Inferior parietal cortex (tissue), 1 donor: ENCODE measurements around the gene CREBZF.
"Not testable (repeated sequence)": the region's sequence is repeated elsewhere in the genome, so short reads cannot be mapped to it uniquely, and the experiment has no call there.

Source experiments
- DNase-seq: peaks from one replicate; pipeline ENCODE4 v3.0.0-alpha.2; 2016; ENCODE audit errors: extremely low spot score

The CREBZF gene

GRCh38 chr11:85670949-85671663 lies 6.2 kb upstream of the CREBZF start:
- not testable (repeated sequence) for DNase-seq

DNA sequence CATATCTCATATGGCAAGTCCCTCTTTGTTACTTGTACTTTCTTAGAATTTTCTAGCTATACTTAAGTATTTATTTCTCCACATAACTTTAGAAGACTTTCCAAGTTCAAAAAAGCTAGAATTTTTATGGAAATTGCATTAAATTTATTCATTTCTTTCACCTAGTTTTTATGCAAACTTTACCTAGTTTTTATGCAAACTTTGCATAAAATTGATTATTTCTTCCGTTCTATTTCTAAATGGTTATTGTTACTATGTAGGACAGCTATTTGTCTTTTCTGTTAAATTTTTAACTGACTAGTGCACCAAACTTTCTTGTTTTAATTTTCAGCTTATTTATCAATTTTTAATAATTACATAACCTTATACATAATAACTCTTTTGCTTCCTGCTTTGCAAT lies 3.2 kb upstream of the CREBZF start:
- no peak for DNase-seq

DNA sequence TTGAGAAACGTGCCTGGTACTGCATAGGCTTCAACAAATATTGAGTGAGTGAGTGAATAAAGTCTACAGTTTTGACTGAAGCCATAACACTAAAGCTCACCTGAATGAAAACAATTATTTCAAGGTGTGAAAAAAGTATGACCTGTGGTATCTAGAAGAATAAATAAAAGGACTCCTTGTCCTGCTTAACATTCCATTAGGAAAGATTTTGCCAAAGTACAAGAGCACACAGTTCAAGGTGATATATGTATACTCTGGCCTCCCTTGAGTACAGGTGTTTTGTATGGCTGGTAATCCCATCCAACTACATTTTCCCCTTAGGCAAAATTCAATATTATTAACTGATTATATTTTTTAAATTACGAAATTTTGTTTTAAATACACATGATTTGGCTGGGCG lies 1.8 kb upstream of the CREBZF start:
- no peak for DNase-seq

- no peak for DNase-seq
Observed at GRCh38 chr11:85665733-85666132, 804 bp upstream of the CREBZF start.

DNA sequence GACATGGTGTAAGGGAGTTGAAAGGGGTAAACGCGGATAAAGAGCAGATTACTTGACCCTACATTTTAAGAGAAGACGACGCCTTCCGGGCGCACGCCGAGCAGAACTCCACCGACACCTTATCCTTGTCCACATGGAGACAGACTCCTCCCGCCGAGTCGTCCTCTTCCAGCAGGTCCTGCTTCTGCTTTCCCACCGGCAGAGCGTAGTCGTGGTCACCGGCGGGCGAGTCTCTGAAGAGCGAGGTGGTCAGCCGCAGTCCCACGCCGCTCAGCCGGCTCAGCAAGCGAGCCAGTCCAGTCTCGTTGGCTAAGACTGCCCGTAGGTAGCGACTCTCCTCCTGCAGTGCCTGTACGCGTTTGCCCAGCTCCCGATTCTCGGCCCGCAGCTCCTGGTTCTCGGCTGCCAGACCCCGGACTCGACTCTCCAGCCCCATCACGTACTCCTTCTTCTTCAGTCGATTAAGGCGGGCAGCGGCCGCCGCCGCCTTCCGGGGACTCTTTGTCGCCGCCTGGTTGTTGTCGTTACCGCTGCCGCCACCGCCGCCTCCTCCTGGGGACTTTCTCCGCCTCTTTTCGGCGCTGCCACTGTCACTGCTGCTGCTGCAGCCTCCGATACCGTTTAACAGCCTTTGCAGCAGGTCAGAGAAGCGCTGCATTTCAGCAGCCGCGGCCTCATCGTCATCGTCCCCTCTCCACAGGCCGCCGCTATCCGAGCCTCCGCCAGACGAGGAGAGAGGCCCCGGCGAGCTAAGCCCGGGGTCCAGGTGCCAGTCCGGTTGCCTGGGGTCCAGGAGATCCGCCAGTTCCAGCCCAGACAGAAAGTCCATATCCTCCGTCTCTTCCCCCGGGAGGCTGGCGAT lies 945 bp downstream of the CREBZF start:
- peak; percentile 69 for DNase-seq

DNA sequence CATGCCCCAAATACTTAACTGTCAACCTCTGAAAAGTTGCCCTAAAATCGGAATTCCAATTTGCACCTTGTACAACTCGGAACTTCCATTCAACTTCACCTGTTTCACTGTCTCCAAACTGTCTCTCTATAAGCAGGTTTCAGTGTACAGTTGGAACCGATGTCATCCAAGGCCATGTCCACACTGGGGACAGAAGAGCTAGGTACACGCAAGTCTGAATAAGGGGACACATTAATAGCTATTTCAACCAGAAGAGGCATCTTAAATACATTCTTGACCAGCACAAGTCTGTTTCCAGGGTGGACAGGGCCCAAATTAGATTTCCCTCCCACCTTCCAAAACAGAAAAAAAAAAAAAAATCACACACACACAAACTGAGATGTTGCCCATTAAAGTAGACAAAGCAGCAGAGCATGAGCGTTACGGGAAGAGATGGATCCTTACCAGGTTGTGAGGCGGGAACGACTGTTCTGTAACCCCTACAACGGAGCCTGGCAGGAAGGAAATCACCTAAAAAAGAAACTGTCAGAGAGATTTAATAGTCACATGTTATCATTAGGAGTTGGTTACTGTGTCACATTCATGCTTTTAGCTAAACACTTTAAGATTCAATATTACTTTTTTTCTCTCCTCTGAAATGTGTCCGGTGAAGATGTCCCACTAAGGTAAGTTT lies 1.7 kb downstream of the CREBZF start:
- no peak for DNase-seq

DNA sequence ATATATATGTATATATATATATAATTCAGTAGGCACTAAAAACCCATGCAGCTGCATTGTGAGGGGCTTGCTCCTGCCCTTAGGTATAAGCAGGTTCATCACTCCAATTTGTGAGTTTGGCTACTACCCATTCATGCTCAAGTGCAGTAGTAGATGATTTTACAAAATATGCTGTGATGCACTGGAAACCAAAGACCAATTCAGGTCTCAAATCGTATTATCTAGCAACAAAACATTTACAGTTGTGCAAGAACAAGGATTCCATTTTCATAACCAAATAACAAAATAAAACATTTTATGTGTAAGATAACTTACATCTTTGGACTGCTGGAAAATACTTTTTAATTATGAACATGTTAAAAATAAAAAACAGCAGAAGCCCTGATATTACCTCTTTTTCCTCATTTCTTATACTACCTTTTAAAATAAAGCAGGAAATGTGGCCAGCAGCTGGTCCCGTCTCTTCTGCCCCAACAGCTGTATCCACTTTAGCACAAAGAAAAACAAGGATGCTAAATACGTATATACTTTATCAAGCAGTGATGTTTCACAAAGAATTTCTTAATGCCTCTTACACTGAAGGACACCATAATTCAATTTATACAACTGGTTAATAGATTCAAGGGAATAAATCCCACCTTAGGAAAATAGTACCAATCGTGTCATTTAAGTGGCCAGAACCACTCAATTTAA lies 2.8 kb downstream of the CREBZF start:
- no peak for DNase-seq

DNA sequence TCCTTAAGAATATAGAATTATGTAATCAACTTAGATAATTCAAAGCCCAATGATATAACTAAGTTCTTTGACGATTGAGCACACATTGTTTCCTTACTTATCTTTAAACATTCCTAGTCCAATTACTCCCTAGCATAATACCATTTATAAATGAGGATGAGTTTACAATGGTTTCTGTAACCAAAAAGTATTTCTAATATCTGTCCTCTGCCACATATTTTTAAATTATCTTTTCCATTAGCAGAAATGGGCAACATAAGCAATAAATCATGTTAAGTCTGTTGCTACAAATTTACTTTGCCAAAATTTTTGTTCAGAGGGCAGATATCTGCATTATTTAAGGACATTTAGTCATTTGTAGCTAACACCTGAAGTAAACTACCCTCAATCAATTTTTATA lies 6.7 kb downstream of the CREBZF start:
- DNase-seq = no peak

GRCh38 chr11:85656777-85657176 lies 8.2 kb downstream of the CREBZF start:
- no peak for DNase-seq

- not testable (repeated sequence) for DNase-seq
Observed at GRCh38 chr11:85654343-85654742, 10.6 kb downstream of the CREBZF start.

GRCh38 chr11:85652786-85653447 lies 12.0 kb downstream of the CREBZF start:
- DNase-seq = no peak

GRCh38 chr11:85651118-85651517 lies 13.8 kb downstream of the CREBZF start:
- DNase-seq = no peak

DNA sequence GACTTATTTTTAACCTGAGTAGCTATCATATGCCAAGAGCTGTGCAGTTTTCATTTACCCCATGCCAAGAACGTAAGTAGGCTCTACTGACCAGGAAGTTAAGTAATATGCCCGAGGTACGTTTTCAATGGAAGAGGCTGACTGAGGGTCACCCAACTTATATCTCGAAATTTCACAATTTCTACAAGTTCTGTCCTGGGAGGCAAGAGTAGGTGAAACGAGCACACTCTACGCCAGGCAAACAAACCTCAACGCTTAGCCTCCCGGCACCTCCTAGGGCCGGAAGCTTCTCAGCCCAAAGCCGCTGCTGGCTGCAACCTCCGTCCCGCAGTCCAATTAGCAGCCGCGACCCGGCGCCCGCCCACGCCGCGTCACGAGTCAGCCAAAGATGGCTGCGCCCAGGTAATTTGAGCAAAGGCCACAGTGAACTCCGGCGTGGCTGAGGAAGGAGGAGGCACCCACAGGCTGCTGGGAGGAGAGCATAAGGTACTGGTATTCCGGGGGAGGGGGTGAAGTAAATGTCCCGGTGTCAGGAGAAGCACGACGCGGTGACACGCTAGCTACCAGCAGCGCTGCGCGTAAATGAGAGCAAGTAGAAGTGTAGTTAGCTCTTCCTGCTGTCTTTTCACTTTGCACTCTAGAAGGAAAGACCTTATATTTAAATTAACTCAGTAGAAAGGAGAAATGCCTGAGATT lies 17.2 kb downstream of the CREBZF start, which contains the start of gene TMEM126A:
TMEM126A (plus strand) TSS at position 364 of the 696 bp plus-strand sequence. CDS start 2,289 bp downstream, outside the sequence.
- peak; percentile 91 for DNase-seq

DNA sequence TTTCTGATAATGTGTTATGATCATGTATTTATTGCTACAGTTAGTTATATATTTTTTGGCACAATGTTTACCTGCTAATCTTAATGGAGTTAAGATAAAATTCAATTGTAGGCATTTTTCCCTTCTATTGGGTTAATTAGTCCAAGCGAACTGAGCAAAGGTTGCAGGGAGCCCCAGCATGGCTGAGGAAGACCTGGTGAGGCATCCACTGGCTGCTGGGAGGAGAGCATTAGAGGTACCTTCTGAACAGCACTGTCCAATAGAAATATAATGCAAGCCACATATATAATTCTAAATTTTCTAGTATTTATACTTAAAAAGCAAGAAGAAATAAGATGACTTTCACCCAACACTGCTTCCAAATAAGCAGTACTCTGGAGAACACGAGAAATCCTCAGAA lies 17.9 kb downstream of the CREBZF start:
- DNase-seq = no peak

- no peak for DNase-seq
Observed at GRCh38 chr11:85643191-85643614, 21.7 kb downstream of the CREBZF start.

DNA sequence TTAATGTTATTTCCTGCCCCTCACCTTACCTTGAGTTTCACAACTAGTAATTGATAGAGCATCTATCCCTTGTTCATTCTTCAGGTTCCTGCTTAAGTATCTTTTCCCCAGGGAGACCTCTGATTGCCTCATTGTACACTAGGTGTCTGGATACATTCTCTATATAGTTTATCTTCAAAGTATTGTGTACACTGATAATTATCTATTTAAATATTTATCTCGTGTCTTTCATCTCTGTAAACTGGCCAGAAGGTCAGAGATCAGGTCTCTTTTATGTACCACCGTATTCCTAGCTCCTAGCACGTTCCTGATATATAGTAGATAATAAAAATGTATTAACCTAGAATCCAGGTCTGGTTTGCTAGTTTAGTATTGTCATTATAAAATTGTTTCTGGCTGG lies 30.2 kb downstream of the CREBZF start:
- DNase-seq = no peak

GRCh38 chr11:85628771-85629341 lies 36.1 kb downstream of the CREBZF start:
- DNase-seq = no peak

DNA sequence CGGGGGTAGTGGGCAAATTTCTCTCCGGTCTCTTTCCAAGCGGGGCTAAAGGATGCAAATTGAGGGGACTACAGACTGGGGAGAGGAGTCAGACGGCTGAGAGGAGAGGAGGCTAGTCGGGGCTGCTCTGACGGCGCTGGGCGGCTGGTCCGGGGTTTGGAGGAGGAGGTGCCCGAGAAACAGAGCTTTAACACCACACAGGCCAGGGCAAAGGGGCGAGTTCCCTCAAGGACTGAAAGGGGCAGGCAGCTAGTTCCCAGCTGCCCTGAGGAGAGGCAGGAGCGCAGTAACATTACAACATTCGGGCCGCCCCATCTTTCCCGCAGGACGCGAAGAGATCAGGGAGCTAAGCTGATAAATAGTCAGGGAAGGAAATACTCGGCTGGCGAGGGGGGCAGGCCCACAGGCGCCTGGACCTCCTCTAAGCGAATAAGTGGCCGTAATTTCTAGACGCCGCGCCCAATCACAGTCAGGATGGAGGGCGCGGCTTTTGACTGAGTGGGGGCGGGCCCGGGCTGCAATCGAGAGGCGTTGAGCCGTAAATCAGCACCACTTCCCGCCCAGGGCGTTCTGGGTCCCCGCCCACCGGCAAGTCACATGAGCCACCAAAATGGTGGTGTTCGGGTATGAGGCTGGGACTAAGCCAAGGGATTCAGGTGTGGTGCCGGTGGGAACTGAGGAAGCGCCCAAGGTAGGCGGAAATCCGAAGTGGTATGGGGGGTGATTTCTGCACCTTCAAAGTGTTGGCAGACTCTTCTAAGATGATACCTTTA lies 36.7 kb downstream of the CREBZF start, which contains the start of gene TMEM126B:
TMEM126B (plus strand) TSS at position 596 of the 773 bp plus-strand sequence; CDS start at position 611, 15 bp downstream.
- peak; percentile 98 for DNase-seq

DNA sequence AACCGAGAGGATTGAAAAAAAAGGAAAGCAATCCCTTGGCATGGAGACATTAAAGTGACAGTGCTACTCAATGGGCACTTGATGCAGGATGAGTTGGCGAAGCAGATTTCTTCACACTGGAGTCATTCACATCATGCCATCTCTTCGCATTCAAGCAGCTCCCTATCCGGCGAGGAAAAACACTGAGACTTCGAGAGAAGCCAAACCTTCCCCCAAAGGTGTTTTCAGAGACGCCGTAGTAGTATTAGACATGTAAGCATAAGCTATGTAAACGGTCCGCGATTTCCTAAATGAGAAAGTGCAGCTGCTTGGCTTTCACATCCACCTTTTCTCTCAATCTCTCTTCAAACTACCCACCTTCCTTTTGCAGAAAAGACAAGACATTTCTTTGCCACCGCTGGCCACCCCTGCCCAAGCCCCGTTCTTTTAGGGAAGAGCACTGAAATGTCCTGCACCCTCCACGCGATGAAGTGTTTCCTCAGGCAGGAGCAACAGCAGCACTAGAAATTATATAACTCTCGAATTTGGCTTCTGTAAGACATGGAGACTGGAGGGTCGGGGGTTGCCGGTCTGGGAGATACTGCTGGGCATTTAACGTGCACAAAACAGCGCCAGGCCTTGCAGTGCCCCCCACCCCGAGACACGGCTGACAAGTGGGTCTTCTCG lies 37.5 kb downstream of the CREBZF start, which contains the start of gene DLG2:
DLG2 (minus strand) TSS at position 13 of the 666 bp plus-strand sequence.
- DNase-seq = peak; percentile 77
